NCI-H524 treated with DMSO at 0.1 percent for 48 hours (cell line): ENCODE measurements around the gene PLCD4.

Experiments
- DNase-seq: peaks from one replicate; lab custom pipeline; 2025; lab: John Stamatoyannopoulos, UW

PLCD4 gene

GRCh38 chr2:218664653-218665052 lies 57.0 kb downstream of the PLCD4 start:
- no peak for DNase-seq

GRCh38 chr2:218671097-218671653 lies 63.5 kb downstream of the PLCD4 start:
- no peak for DNase-seq

- peak; percentile 54 for DNase-seq
Measured at GRCh38 chr2:218671654-218672566, 64.2 kb downstream of the PLCD4 start, which contains the start of the genes RNF25 and STK36. Gene RNF25, minus strand, starts transcription at chr2:218672002. Its CDS starts 32 bp downstream, at chr2:218671970. Gene STK36, plus strand, starts transcription at chr2:218672086. Its CDS starts 744 bp downstream, at chr2:218672830.

GRCh38 chr2:218679119-218679518 lies 71.4 kb downstream of the PLCD4 start:
- no peak for DNase-seq

- DNase-seq, result no peak
Measured at GRCh38 chr2:218680061-218680460, 72.4 kb downstream of the PLCD4 start.
